ENCODE measurements around the gene COBLL1. TPM values are rescaled to one million over a fixed set of nuclear protein-coding genes. Genes with fewer than 3 reads are reported as not detected.

Gene COBLL1
- total RNA-seq, 1 experiment from 2014 or later = 5.9 TPM

DNA sequence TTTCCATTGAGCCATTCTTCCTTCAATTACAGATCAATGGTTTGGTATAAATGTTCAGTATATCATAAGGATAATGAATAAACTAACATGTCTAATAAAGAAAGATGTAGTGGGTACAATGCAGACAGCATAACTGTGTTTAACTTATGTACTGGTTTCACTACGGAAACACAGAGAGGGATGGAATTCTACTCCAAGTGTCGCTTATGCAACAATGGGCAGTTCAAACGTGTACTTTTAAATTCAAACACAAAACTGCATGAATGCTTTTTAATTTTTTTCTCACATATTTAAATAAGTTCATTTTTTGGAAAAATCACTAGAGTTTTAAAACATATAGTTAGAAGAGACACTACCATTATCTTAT is 74.7 kb downstream of the COBLL1 start:
- Histone ChIP-seq H2BK12ac (ENCODE audit: insufficient read length, low read depth, low read length) (no peak overlapping the region), H3K79me2 (ENCODE audit: insufficient read depth, low read length) (no peaks in the 10 kb centered on the region), H3K23ac (ENCODE audit: insufficient read length, low read depth, low read length) (no peak overlapping the region), H3K4me1 (ENCODE audit: insufficient read depth, low read length) (no peaks in the 10 kb centered on the region), H3K14ac (ENCODE audit: insufficient read depth, low read length) (no peak overlapping the region), H2BK20ac (ENCODE audit: low read depth, low read length, poor library complexity, severe bottlenecking) (no peak overlapping the region), H3T11ph (ENCODE audit: low read length) (no peak overlapping the region), H4K8ac (replicated peaks; ENCODE audit: insufficient read length, low read depth, low read length) (no peak overlapping the region), H2BK5ac (ENCODE audit: insufficient read length, low read length) (no peak overlapping the region), H4K5ac (ENCODE audit: insufficient read length, low read depth, low read length) (no peak overlapping the region), H3K27me3 (ENCODE audit: insufficient read depth, low read length) (no peaks in the 10 kb centered on the region), H3K4ac (ENCODE audit: low read depth, low read length) (no peak overlapping the region), H3K56ac (ENCODE audit: insufficient read length, low read depth, low read length) (no peak overlapping the region), H2AFZ (ENCODE audit: low read length) (no peak overlapping the region), H3K23me2 (ENCODE audit: insufficient read length, low read depth, low read length, poor library complexity, severe bottlenecking) (no peaks in the 10 kb centered on the region), H3K9ac (ENCODE audit: extremely low read depth, insufficient read length, low read length) (no peak overlapping the region), H3K4me2 (ENCODE audit: insufficient read depth, insufficient read length, low read length) (no peak overlapping the region), H2AK5ac (ENCODE audit: insufficient read length, low read length) (no peak overlapping the region), H2BK15ac (ENCODE audit: low read depth, low read length) (no peak overlapping the region), H3K9me3 (ENCODE audit: control insufficient read depth, low read depth, low read length) (no peaks in the 10 kb centered on the region), H4K91ac (ENCODE audit: insufficient read length, low read depth, low read length) (no peak overlapping the region), H4K20me1 (ENCODE audit: control insufficient read depth, insufficient read depth, insufficient read length) (no peaks in the 10 kb centered on the region), H3K79me1 (ENCODE audit: insufficient read depth, low read depth, low read length, poor library complexity, severe bottlenecking) (no peaks in the 10 kb centered on the region), H3K27ac (ENCODE audit: insufficient read length, low read depth, low read length) (no peak overlapping the region), H2BK120ac (ENCODE audit: low read depth, low read length, poor library complexity, severe bottlenecking) (no peak overlapping the region), H3K18ac (ENCODE audit: insufficient read length, low read depth, low read length) (no peak overlapping the region)
- TF ChIP-seq, protein P1, sequence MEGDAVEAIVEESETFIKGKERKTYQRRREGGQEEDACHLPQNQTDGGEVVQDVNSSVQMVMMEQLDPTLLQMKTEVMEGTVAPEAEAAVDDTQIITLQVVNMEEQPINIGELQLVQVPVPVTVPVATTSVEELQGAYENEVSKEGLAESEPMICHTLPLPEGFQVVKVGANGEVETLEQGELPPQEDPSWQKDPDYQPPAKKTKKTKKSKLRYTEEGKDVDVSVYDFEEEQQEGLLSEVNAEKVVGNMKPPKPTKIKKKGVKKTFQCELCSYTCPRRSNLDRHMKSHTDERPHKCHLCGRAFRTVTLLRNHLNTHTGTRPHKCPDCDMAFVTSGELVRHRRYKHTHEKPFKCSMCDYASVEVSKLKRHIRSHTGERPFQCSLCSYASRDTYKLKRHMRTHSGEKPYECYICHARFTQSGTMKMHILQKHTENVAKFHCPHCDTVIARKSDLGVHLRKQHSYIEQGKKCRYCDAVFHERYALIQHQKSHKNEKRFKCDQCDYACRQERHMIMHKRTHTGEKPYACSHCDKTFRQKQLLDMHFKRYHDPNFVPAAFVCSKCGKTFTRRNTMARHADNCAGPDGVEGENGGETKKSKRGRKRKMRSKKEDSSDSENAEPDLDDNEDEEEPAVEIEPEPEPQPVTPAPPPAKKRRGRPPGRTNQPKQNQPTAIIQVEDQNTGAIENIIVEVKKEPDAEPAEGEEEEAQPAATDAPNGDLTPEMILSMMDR (conservative IDR thresholded peaks at IDR 0.05) = no peak
- Mint-ChIP-seq H3K9me3 (no peaks in the 10 kb centered on the region), H3K4me3 (no peak overlapping the region), H3K27me3 (ENCODE audit: low read depth) (no peaks in the 10 kb centered on the region), H3K36me3 (ENCODE audit: insufficient read depth in 1 of 3, low read depth in 3 of 3) (no peaks in the 10 kb centered on the region), H3K4me1 (peaks cover 0 to 4% of the 10 kb centered on the region in 2 experiments; a peak in 3 of 4 replicates), H3K27ac (no peak overlapping the region)
- no peak for DNase-seq
- WGBS (ENCODE audit: extremely low coverage, insufficient read length, low lambda C conversion rate) = no CpG with 5 or more reads among the region's 3 CpGs
